SK-N-SH treated with all-trans-retinoic acid at 6 μM for 48 hours (cell line): ENCODE measurements around the gene MYO3B.
A peak's percentile ranks its signal among the peaks of the same experiment; 100 is the strongest.

Experiments used
- ATAC-seq: fragments of 200-7000 bp; cut with Tn5 transposase; 3 replicates; pipeline ENCODE4 v1.9.1; 2020; ENCODE audit warnings: mild to moderate bottlenecking, moderate library complexity
- ARNTL ChIP-seq: fragments of 450-650 bp; formaldehyde crosslinking; IDR thresholded peaks from 2 replicates; pipeline ENCODE4 v1.5.0; 2020; ENCODE audit warnings: low read depth, mild to moderate bottlenecking, moderate library complexity, borderline replicate concordance
- BACH2 ChIP-seq: fragments of 250-450 bp; sonication (Bioruptor Pico); IDR thresholded peaks from 2 replicates; pipeline ENCODE4 v1.9.0; 2021; ENCODE audit warnings: mild to moderate bottlenecking, borderline replicate concordance
- CSDC2 ChIP-seq: fragments of 250-450 bp; sonication (Bioruptor Pico); IDR thresholded peaks from 2 replicates; pipeline ENCODE4 v1.5.0; 2020; ENCODE audit warnings: mild to moderate bottlenecking, moderate library complexity
- ESRRG ChIP-seq: fragments of 250-450 bp; sonication (Bioruptor Pico); IDR thresholded peaks from 2 replicates; pipeline ENCODE4 v1.6.1; 2021; ENCODE audit warnings: mild to moderate bottlenecking
- GLIS3 ChIP-seq: fragments of 250-450 bp; sonication (Bioruptor Pico); IDR thresholded peaks from 2 replicates; pipeline ENCODE4 v1.5.0; 2020; ENCODE audit warnings: mild to moderate bottlenecking, moderate library complexity
- ISL1 ChIP-seq: fragments of 250-450 bp; sonication (Bioruptor Pico); IDR thresholded peaks from 2 replicates; pipeline ENCODE4 v2.1.2; 2022; ENCODE audit warnings: mild to moderate bottlenecking, moderate library complexity
- OSR1 ChIP-seq: fragments of 250-450 bp; sonication (Bioruptor Pico); IDR thresholded peaks from 2 replicates; pipeline ENCODE4 v1.8.0; 2022; ENCODE audit warnings: moderate library complexity, mild to moderate bottlenecking, inconsistent platforms
- PPARA ChIP-seq: fragments of 250-450 bp; sonication (Bioruptor Pico); IDR thresholded peaks from 2 replicates; pipeline ENCODE4 v1.5.0; 2020; ENCODE audit warnings: mild to moderate bottlenecking, borderline replicate concordance
- RARB ChIP-seq: fragments of 250-450 bp; sonication (Bioruptor Pico); IDR thresholded peaks from 2 replicates; pipeline ENCODE4 v1.8.0; 2021; ENCODE audit warnings: mild to moderate bottlenecking, moderate library complexity
- SNAI2 ChIP-seq: fragments of 250-450 bp; sonication (Bioruptor Pico); IDR thresholded peaks from 2 replicates; pipeline ENCODE4 v1.5.0; 2020; ENCODE audit warnings: mild to moderate bottlenecking, moderate library complexity
- TCF4 ChIP-seq: fragments of 250-450 bp; sonication (Bioruptor Pico); IDR thresholded peaks from 2 replicates; pipeline ENCODE4 v1.8.0; 2021; ENCODE audit warnings: mild to moderate bottlenecking, moderate library complexity, borderline replicate concordance
- ZC3H10 ChIP-seq: fragments of 250-450 bp; sonication (Bioruptor Pico); IDR thresholded peaks from 2 replicates; pipeline ENCODE4 v1.5.1; 2021; ENCODE audit warnings: mild to moderate bottlenecking, moderate library complexity
- ZFP3 ChIP-seq: fragments of 250-450 bp; sonication (Bioruptor Pico); IDR thresholded peaks from 2 replicates; pipeline ENCODE4 v1.5.0; 2020; ENCODE audit warnings: mild to moderate bottlenecking, moderate library complexity
- ZFP30 ChIP-seq: fragments of 450-650 bp; formaldehyde crosslinking; IDR thresholded peaks from 2 replicates; pipeline ENCODE4 v1.5.0; 2022; ENCODE audit warnings: mild to moderate bottlenecking, moderate library complexity
- ZNF565 ChIP-seq: fragments of 450-650 bp; formaldehyde crosslinking; conservative IDR thresholded peaks from 2 replicates; pipeline ENCODE4 v1.5.0; 2020; ENCODE audit warnings: low read depth, mild to moderate bottlenecking, moderate library complexity
- ZNF70 ChIP-seq: fragments of 450-650 bp; formaldehyde crosslinking; IDR thresholded peaks from 2 replicates; pipeline ENCODE4 v1.5.0; 2020; ENCODE audit warnings: mild to moderate bottlenecking, moderate library complexity
- ZNF8 ChIP-seq: fragments of 450-650 bp; formaldehyde crosslinking; IDR thresholded peaks from 2 replicates; pipeline ENCODE4 v1.5.0; 2020; ENCODE audit warnings: mild to moderate bottlenecking, moderate library complexity
- TF ChIP-seq, protein P1 (sequence below): fragments of 250-450 bp; sonication (Bioruptor Pico); IDR thresholded peaks from 2 replicates; pipeline ENCODE4 v1.8.0; 2020; ENCODE audit warnings: mild to moderate bottlenecking, moderate library complexity, borderline replicate concordance
- TF ChIP-seq, protein P2 (sequence below): fragments of 250-450 bp; sonication (Bioruptor Pico); IDR thresholded peaks from 2 replicates; pipeline ENCODE4 v1.5.1; 2021; ENCODE audit warnings: mild to moderate bottlenecking, moderate library complexity
- TF ChIP-seq, protein P3 (sequence below): fragments of 250-450 bp; sonication (Bioruptor Pico); IDR thresholded peaks from 2 replicates; pipeline ENCODE4 v1.8.0; 2021; ENCODE audit warnings: low read depth, mild to moderate bottlenecking, moderate library complexity, borderline replicate concordance
- TF ChIP-seq, protein P4 (sequence below): fragments of 250-450 bp; sonication (Bioruptor Pico); IDR thresholded peaks from 2 replicates; pipeline ENCODE4 v1.5.0; 2020; ENCODE audit warnings: mild to moderate bottlenecking, moderate library complexity

The MYO3B gene

GRCh38 chr2:170323743-170324142, 145.8 kb downstream of the MYO3B start:
- TF ChIP-seq, protein P1, sequence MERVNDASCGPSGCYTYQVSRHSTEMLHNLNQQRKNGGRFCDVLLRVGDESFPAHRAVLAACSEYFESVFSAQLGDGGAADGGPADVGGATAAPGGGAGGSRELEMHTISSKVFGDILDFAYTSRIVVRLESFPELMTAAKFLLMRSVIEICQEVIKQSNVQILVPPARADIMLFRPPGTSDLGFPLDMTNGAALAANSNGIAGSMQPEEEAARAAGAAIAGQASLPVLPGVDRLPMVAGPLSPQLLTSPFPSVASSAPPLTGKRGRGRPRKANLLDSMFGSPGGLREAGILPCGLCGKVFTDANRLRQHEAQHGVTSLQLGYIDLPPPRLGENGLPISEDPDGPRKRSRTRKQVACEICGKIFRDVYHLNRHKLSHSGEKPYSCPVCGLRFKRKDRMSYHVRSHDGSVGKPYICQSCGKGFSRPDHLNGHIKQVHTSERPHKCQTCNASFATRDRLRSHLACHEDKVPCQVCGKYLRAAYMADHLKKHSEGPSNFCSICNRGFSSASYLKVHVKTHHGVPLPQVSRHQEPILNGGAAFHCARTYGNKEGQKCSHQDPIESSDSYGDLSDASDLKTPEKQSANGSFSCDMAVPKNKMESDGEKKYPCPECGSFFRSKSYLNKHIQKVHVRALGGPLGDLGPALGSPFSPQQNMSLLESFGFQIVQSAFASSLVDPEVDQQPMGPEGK: no peak
- TF ChIP-seq ZFP3 (CRISPR knock-in tag): no peak
- no peak for TF ChIP-seq ESRRG (CRISPR knock-in tag)
- no peak for TF ChIP-seq TCF4
- no peak for TF ChIP-seq OSR1 (CRISPR knock-in tag)
- TF ChIP-seq ZC3H10: no peak
- TF ChIP-seq ZNF70 (CRISPR knock-in tag): no peak
- TF ChIP-seq ZFP30: no peak
- TF ChIP-seq ZNF8: no peak
- no peak for TF ChIP-seq CSDC2
- TF ChIP-seq BACH2 (CRISPR knock-in tag): no peak
- TF ChIP-seq, protein P2, sequence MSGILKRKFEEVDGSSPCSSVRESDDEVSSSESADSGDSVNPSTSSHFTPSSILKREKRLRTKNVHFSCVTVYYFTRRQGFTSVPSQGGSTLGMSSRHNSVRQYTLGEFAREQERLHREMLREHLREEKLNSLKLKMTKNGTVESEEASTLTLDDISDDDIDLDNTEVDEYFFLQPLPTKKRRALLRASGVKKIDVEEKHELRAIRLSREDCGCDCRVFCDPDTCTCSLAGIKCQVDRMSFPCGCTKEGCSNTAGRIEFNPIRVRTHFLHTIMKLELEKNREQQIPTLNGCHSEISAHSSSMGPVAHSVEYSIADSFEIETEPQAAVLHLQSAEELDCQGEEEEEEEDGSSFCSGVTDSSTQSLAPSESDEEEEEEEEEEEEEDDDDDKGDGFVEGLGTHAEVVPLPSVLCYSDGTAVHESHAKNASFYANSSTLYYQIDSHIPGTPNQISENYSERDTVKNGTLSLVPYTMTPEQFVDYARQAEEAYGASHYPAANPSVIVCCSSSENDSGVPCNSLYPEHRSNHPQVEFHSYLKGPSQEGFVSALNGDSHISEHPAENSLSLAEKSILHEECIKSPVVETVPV (CRISPR knock-in tag): no peak
- TF ChIP-seq PPARA (CRISPR knock-in tag): no peak
- no peak for TF ChIP-seq ARNTL

DNA sequence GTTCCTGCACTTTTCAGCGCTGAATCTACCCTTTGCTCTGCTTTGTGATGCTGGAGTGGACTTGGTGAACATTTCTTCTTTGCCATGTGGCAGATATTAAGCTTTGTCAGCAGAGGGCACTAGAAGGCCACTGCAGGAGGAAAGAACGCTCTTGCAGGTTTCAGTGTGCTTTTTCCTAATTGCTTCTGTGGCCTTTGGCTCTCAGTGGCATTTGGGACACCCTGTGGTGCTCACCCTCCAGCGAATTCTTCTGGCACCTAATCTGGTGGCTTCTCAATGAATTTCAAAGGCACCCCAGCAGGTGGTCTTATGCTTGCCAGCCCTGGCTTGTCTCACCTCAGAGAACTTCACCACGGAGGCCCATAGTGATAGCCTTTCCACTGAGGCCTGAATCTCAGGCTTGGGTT, 146.7 kb downstream of the MYO3B start:
- ATAC-seq: peak; percentile 79
- TF ChIP-seq ZNF565 (CRISPR knock-in tag) (no peak), BACH2 (CRISPR knock-in tag) (no peak), SNAI2 (CRISPR knock-in tag) (no peak), ZNF8 (no peak), RARB (CRISPR knock-in tag) (no peak), PPARA (CRISPR knock-in tag) (no peak), GLIS3 (CRISPR knock-in tag) (no peak), ZNF70 (CRISPR knock-in tag) (no peak), OSR1 (CRISPR knock-in tag) (no peak), ZFP30 (no peak), ZC3H10 (no peak), ESRRG (CRISPR knock-in tag) (no peak), TCF4 (no peak), ISL1 (CRISPR knock-in tag) (no peak), ZFP3 (CRISPR knock-in tag) (no peak), ARNTL (no peak)
- TF ChIP-seq, protein P3, sequence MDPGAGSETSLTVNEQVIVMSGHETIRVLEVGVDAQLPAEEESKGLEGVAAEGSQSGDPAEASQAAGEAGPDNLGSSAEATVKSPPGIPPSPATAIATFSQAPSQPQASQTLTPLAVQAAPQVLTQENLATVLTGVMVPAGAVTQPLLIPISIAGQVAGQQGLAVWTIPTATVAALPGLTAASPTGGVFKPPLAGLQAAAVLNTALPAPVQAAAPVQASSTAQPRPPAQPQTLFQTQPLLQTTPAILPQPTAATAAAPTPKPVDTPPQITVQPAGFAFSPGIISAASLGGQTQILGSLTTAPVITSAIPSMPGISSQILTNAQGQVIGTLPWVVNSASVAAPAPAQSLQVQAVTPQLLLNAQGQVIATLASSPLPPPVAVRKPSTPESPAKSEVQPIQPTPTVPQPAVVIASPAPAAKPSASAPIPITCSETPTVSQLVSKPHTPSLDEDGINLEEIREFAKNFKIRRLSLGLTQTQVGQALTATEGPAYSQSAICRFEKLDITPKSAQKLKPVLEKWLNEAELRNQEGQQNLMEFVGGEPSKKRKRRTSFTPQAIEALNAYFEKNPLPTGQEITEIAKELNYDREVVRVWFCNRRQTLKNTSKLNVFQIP (CRISPR knock-in tag): no peak
- TF ChIP-seq, protein P4, sequence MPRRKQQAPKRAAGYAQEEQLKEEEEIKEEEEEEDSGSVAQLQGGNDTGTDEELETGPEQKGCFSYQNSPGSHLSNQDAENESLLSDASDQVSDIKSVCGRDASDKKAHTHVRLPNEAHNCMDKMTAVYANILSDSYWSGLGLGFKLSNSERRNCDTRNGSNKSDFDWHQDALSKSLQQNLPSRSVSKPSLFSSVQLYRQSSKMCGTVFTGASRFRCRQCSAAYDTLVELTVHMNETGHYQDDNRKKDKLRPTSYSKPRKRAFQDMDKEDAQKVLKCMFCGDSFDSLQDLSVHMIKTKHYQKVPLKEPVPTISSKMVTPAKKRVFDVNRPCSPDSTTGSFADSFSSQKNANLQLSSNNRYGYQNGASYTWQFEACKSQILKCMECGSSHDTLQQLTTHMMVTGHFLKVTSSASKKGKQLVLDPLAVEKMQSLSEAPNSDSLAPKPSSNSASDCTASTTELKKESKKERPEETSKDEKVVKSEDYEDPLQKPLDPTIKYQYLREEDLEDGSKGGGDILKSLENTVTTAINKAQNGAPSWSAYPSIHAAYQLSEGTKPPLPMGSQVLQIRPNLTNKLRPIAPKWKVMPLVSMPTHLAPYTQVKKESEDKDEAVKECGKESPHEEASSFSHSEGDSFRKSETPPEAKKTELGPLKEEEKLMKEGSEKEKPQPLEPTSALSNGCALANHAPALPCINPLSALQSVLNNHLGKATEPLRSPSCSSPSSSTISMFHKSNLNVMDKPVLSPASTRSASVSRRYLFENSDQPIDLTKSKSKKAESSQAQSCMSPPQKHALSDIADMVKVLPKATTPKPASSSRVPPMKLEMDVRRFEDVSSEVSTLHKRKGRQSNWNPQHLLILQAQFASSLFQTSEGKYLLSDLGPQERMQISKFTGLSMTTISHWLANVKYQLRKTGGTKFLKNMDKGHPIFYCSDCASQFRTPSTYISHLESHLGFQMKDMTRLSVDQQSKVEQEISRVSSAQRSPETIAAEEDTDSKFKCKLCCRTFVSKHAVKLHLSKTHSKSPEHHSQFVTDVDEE (CRISPR knock-in tag): no peak

More at GRCh38 chr2:170323743-170324142, 145.8 kb downstream of the MYO3B start:
- ATAC-seq: no peak

- TF ChIP-seq RARB (CRISPR knock-in tag) (no peak), ESRRG (CRISPR knock-in tag) (no peak), ZFP3 (CRISPR knock-in tag) (no peak), CSDC2 (no peak)
- TF ChIP-seq, protein P1: no peak
- no peak for ATAC-seq
Measured at GRCh38 chr2:170330881-170331280, 152.9 kb downstream of the MYO3B start.
